Vagina (tissue), 2 donors: Measurements from ENCODE around the gene NFU1.

Source experiments
- CTCF ChIP-seq, 3 experiments: fragments of 450-650 bp in 2 of 3; fragments of 200-600 bp in 1 of 3; sonication (generic) in 1 of 3; IDR thresholded peaks; one replicate each; pipeline ENCODE4 v1.5.1; 2017 to 2019; ENCODE audit warnings: antibody characterized with exemption in 3 of 3, mild to moderate bottlenecking in 2 of 3, moderate library complexity in 2 of 3
- POLR2A ChIP-seq, 2 donors: fragments of 450-650 bp; IDR thresholded peaks; one replicate each; pipeline ENCODE4 v1.6.1; 2017; ENCODE audit warnings: antibody characterized with exemption in 2 of 2, mild to moderate bottlenecking in 2 of 2, moderate library complexity in 2 of 2

- TF ChIP-seq POLR2A (IDR thresholded peaks at IDR 0.05) (no peak), CTCF (IDR thresholded peaks at IDR 0.05) (no peak)
Observed at GRCh38 chr2:69436596-69436937, 668 bp downstream of the NFU1 start.
